ENCODE measurements around the gene ZNF185. TPM values are rescaled to one million over a fixed set of nuclear protein-coding genes. Genes with fewer than 3 reads are reported as not detected.

ZNF185 gene
- total and polyA plus RNA-seq, 9 of the 15 experiments (the other 6 are each of a cell fraction or from before 2014, with no cell fraction given), result 0.08 to 1.1 (median 0.22) TPM

GRCh38 chrX:152886716-152887115, 11.2 kb upstream of the ZNF185 start:
- Histone ChIP-seq H4K20me1 (replicated peaks; ENCODE audit: control insufficient read depth, insufficient read depth, low read length) (no peaks in the 10 kb centered on the region), H3K4me2 (ENCODE audit: insufficient read depth, low read length) (no peak overlapping the region), H3K9me1 (ENCODE audit: control insufficient read depth, insufficient read depth, low read length) (no peaks in the 10 kb centered on the region), H3K79me2 (ENCODE audit: control insufficient read depth, insufficient read depth, low read length) (no peaks in the 10 kb centered on the region), H3K4me1 (replicated peaks in 1 of 2; ENCODE audit: control insufficient read depth in 2 of 2, insufficient read depth in 2 of 2, low read length in 2 of 2) (no peaks in the 10 kb centered on the region), H3K27ac (ENCODE audit: extremely low read depth, low read depth, low read length) (no peak overlapping the region), H3K4me3 (no peak overlapping the region), H3K9me3 (replicated peaks; ENCODE audit: control insufficient read depth, insufficient read depth, low read depth, low read length) (no peaks in the 10 kb centered on the region), H3K27me3 (ENCODE audit: control insufficient read depth in 2 of 2, insufficient read depth in 2 of 2, low read length in 2 of 2) (peaks cover 24 to 67% of the 10 kb centered on the region in 2 experiments; a peak in 4 of 5 replicates), H3K9ac (ENCODE audit: insufficient read depth in 1 of 2, low read depth in 2 of 2, low read length in 2 of 2) (no peak overlapping the region), H3K36me3 (ENCODE audit: control insufficient read depth, insufficient read depth, low read length) (no peaks in the 10 kb centered on the region), H2AFZ (ENCODE audit: low read depth, low read length) (no peak overlapping the region)
- no TSS peak for BruUV-seq (replicated peaks)
- ChIA-PET POLR2A (interaction anchor here (0.6 to 1.4 kb wide), 2 partner anchors 14 to 68 kb away, joined by 3 read pairs; no protein-coding TSS in a partner anchor), CTCF (ENCODE audit: low intra/inter-chr PET ratio) (no interaction called here)
- no peak for DNase-seq (ENCODE audit: extremely low read depth in 1 of 4, low spot score in 3 of 4)
- 2% methylated on average over 3 of the region's 3 CpGs for WGBS (ENCODE audit: insufficient coverage, low coverage, missing lambda C conversion rate)
- no peak for ATAC-seq
- no peak for TF ChIP-seq FUS (optimal IDR thresholded peaks at IDR 0.05; ENCODE audit: low read depth, low read length)
- no peak for TF ChIP-seq USF2 (CRISPR knock-in tag; IDR thresholded peaks at IDR 0.05)
- TF ChIP-seq THRA (IDR thresholded peaks at IDR 0.05), result no peak
- TF ChIP-seq BRD9 (IDR thresholded peaks at IDR 0.05; ENCODE audit: low read depth, partially characterized antibody), result no peak
- TF ChIP-seq HSF4 (CRISPR knock-in tag; IDR thresholded peaks at IDR 0.05; ENCODE audit: borderline replicate concordance), result no peak
- no peak for TF ChIP-seq ZBTB43 (CRISPR knock-in tag; IDR thresholded peaks at IDR 0.05)
- TF ChIP-seq ZNF551 (CRISPR knock-in tag; IDR thresholded peaks at IDR 0.05), result no peak
- TF ChIP-seq TGIF2 (CRISPR knock-in tag; IDR thresholded peaks at IDR 0.05), result no peak
- intact Hi-C loops (cut with micrococcal nuclease), result no loop called here
- in situ Hi-C loops (cut with MboI), result no loop called here
- no peak for FAIRE-seq
